Measurements from ENCODE around the gene PNPT1.

The PNPT1 gene

GRCh38 chr2:55668956-55669355 lies 24.7 kb downstream of the PNPT1 start:
- no peak for DNase-seq (ENCODE audit: low spot score)

DNA sequence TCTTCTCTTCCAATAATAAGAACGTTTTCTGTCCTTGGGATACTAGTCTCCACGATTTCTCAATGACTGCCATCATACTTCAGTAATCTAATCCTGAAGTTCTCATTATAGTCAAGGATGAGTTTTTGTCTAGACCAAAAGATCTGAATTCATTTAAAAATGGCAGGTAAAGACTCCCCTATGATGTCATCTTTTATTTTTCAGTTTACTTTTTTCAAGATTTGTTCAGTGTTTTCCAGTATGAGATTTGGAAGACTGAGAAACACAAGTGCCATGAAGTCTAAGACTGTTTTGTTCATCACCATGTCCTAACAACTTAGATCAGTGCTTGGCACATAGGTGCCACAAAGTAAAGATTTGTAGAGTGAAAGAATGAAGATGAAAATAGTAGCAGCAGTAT lies 40.4 kb downstream of the PNPT1 start:
- DNase-seq (ENCODE audit: low spot score): no peak

DNA sequence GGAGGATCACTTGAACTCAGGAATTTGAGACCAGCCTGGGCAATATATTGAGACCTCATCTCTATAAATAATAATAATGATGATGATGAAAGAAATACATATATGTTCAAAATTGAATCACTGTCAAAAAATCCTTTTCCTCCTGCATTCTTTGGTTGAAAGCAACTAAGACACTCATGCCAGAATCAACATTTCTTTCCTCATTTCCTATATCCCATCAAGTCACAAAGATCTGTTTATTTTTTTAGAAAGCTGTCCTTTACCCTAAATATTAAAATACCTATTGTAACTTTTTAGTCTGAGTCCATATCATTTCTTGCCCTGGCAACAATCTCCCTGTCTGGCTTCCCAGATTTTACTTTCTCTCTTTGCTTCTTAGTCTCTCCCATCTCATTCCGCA lies 44.4 kb downstream of the PNPT1 start:
- no peak for DNase-seq (ENCODE audit: low spot score)

- no peak for DNase-seq (ENCODE audit: low spot score)
These were observed 56.8 kb downstream of the PNPT1 start for GRCh38 chr2:55636831-55637230.

DNA sequence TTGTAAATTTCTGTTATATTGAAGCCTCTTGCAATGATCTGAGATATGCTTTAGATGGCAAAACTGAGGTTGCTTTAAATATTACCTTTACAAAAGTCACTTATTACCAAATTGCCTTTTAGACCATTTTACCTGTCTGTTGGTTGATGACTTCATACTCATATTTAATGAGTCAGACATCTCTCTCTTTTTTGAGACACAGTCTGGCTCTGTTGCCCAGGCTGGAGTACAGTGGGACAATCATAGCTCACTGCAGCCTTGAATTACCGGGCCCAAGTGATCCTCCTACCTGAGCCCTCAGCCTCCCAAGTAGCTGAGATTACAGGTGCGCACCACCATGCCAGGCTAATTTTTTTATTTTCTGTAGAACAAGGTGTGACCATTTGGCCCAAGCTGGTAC lies 64.7 kb downstream of the PNPT1 start:
- no peak for DNase-seq (ENCODE audit: low spot score)

GRCh38 chr2:55627915-55628314 lies 65.7 kb downstream of the PNPT1 start:
- no peak for DNase-seq (ENCODE audit: low spot score)

DNA sequence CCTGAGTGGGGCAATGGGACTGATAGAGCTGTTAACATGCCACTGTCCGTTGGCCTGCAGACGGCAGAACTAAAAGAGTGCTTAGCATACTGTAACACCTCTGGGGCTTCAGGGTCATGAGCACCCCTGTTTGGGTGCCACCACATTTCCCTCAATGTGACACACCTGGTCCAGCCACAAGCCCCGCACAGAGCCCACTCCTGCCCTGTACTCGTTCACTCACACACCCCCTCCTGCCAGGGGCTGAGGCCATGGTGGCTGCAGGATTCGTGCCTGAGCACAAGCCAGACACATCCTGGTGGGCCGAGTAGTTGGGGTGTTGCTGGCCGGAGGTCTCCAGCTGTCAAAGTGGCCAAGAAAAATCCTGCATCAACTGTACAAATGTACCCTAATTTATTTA lies 71.8 kb downstream of the PNPT1 start:
- no peak for DNase-seq (ENCODE audit: low spot score)

- DNase-seq (ENCODE audit: low spot score): peak; percentile 11
These were observed 73.4 kb downstream of the PNPT1 start for GRCh38 chr2:55620123-55620779.

- DNase-seq (ENCODE audit: low spot score): peak; percentile 70
These were observed 75.2 kb downstream of the PNPT1 start for GRCh38 chr2:55618275-55619055.

DNA sequence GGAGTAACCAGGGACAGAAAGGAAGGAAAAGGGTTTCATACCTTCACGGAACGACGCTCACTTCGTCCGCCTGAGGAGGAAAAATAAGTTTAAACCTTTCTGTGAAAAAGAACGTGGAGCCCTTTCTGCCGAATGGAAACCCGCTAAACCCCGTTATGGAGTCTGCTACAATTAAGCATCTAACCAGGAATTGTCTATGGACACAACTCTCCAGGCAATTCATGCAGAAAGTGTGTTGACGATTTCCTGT lies 75.7 kb downstream of the PNPT1 start:
- peak; percentile 11 for DNase-seq (ENCODE audit: low spot score)

DNA sequence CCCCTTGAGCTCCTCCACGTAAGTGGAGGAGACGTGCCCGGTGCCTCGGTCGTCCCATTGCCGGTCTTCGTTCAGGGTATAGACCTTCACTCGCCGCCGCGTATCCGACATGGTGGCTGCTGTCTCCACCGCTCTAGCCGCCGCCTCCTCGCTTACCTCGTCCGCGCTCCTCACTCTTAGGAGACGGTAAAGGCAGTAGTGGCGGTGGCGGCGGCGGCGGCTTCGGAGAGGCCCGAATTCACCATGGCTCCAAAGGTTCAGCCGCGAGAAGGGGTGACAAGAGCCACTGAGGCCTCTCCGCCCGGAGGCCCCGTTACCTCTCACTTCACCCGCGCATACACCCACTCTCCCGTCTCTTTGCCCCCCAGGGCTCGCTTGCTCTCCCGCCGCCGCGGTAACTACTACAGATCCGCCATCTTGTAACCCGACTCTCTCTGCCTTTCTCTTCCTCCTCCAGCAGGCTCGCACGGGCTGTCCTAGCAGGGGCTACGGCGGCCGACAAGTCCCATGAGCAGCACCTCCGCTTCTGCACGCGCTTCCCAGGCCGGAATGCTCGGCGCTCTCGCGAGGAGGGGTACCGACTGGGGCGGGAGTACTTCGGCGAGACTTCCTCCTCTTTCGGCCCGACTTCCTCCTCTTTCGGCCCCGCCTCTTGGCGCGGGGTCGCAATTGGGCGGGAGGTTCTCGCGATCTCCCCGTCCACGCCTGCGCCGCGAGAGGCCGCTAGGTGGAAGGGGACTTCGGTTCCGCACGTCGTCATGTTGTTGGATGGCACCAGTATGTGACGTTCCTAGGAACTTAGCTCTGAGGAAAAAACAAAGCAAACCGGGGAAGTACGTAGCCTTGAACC lies 76.2 kb downstream of the PNPT1 start, which contains the start of gene PPP4R3B:
Gene PPP4R3B, minus strand, starts transcription at position 448 of the 850 bp plus-strand sequence. Its CDS starts 337 bp downstream, at position 111.
- peak; percentile 98 for DNase-seq (ENCODE audit: low spot score)

DNA sequence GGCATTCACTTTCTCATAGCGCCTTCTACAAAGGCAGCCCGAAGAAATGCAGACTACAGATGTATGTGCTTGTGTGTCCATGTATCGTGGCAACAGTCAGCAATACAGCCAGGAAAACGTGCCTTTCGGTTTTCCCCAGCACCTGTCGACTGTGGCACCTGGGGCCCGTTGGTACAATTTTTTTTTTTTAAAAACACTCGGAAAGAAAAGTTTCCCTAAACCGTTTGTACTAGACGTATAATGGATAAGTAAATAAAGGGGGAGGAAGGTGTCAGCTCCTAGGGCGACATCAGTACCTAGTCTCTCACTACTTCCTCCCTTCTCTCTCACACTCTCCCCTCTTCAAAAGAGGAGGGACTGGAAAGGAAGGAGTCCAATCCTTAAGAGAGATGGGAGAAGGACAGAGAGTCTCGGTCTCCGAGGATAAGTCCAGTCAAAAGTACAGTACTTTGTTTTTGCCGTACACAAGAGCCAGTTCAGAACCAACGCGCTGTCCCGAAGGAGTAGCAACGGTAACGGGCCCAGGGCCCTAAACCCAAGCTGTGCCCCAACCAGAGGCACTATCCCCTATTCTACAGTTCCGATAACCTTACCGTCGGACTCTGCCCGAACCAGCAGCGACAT lies 77.0 kb downstream of the PNPT1 start:
- DNase-seq (ENCODE audit: low spot score): peak; percentile 40

DNA sequence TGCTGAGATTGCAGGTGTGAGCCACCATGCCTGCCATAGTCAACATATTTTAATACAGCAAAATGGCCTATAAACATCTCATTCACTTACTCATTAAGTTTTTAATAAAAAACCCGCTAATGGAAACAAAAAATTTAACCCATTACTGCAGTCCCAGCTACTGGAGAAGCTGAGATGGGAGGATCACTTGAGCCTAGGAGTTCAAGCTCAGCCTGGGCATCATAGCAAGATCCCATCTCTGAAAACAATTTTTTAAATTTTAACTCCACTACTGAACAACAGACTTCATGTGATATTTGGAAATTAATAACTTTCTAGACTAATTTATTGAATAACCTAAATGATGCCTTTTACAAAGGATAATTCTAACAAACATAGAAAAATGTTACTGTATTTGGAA lies 81.6 kb downstream of the PNPT1 start:
- no peak for DNase-seq (ENCODE audit: low spot score)

DNA sequence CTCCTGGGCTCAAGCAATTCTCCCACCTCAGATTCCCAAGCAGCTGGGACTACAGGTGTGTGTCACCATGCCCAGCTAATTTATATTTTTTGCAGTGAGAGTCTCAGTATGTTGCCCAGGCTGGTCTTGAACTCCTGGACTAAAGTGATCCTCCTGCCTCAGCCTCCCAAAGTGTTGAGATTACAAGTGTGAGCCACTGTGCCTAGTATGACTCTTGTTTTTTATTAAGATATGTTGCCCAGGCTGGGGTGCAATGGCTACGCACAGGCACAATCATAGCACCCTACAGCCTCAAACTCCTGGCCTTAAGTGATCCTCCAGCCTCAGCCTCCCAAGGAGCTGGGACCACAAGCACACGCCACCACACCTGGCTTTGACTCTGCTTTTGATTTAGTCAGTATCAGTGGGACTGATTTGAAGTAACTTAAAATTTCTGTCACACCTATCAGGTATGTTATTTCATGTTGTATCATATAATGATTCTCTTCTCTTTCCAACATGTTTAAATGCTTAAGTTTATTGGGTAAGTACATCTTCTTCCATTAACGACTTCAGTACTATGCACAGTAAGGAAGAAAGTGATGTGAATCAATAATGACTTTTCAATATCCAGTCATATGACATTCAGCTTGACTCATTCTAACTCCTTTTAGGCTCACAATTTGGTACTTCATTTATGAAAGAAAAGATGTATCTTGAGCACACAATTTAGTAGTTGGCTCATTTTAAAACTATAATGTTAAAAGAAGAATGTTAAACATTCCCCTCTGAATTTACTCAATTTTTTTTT lies 82.5 kb downstream of the PNPT1 start:
- no peak for DNase-seq (ENCODE audit: low spot score)

- DNase-seq (ENCODE audit: low spot score): no peak
These were observed 83.6 kb downstream of the PNPT1 start for GRCh38 chr2:55609938-55610578.

- DNase-seq (ENCODE audit: low spot score): no peak
These were observed 84.3 kb downstream of the PNPT1 start for GRCh38 chr2:55609193-55609794.

DNA sequence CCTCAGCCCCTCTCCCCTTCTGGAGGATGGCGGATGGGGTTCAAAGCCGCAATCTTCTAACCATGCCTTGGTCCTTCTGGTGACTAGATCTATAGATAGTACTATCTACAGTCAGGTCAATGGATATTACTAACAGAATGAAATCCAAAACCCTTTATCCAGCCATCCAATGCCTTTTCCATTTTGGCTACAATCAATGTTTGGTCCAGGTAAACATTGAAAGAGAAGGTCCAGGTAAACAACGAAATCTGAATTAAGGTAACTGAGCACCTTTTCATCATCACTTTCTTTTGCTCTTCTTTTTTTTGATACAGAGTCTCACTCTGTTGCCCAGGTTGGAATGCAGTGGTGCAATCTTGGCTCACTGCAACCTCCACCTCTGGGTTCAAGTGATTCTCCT lies 85.9 kb downstream of the PNPT1 start:
- no peak for DNase-seq (ENCODE audit: low spot score)

DNA sequence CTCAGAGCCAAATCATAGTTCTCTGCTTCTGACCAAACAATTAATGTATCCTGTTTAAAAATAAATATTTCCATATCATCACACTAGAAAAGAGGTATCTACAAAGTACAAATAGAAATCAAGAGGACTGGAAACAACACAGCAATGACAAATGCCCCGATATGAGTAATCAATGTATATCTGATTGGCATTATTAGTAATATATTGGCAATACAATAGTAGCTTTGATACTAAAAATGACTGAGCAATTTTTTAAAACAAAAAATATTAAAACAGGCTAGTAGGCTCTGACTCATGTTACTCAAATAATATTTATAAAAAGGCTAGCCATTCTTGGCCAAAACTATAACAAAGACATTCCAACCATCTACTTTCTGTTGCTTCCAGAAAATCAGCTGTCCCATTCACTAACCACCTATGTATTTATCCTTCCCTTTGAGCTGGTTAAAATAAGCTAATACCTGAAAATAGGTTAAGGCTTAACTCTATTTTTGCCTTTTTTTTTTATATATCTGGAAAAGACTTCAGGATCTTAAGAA lies 89.5 kb downstream of the PNPT1 start:
- DNase-seq (ENCODE audit: low spot score): peak; percentile 20

- no peak for DNase-seq (ENCODE audit: low spot score)
These were observed 91.8 kb downstream of the PNPT1 start for GRCh38 chr2:55601849-55602248.

GRCh38 chr2:55598056-55598795 lies 95.4 kb downstream of the PNPT1 start:
- no peak for DNase-seq (ENCODE audit: low spot score)

Data from GM03348 (cell line).